Stimulated activated CD4-positive, alpha-beta T cell treated with anti-CD3 and anti-CD28 coated beads, Interleukin-4, amount 100 ng/mL, for 4 hours (primary cell): ENCODE data around the gene RTEL1.

Experiments used
- DNase-seq, 2 experiments: peaks; one replicate each; pipeline ENCODE4 v3.0.0-alpha.2; 2020

Gene RTEL1

GRCh38 chr20:63690003-63690897, 32.1 kb downstream of the RTEL1 start:
- DNase-seq = no peak

- DNase-seq = no peak
Observed at GRCh38 chr20:63690898-63691710, 33.0 kb downstream of the RTEL1 start.

GRCh38 chr20:63691711-63692435, 33.8 kb downstream of the RTEL1 start:
- DNase-seq = no peak

GRCh38 chr20:63692436-63693082, 34.4 kb downstream of the RTEL1 start:
- DNase-seq = no peak

GRCh38 chr20:63693083-63693732, 35.1 kb downstream of the RTEL1 start:
- no peak for DNase-seq

- no peak for DNase-seq
Observed at GRCh38 chr20:63693733-63694583, 35.8 kb downstream of the RTEL1 start.

DNA sequence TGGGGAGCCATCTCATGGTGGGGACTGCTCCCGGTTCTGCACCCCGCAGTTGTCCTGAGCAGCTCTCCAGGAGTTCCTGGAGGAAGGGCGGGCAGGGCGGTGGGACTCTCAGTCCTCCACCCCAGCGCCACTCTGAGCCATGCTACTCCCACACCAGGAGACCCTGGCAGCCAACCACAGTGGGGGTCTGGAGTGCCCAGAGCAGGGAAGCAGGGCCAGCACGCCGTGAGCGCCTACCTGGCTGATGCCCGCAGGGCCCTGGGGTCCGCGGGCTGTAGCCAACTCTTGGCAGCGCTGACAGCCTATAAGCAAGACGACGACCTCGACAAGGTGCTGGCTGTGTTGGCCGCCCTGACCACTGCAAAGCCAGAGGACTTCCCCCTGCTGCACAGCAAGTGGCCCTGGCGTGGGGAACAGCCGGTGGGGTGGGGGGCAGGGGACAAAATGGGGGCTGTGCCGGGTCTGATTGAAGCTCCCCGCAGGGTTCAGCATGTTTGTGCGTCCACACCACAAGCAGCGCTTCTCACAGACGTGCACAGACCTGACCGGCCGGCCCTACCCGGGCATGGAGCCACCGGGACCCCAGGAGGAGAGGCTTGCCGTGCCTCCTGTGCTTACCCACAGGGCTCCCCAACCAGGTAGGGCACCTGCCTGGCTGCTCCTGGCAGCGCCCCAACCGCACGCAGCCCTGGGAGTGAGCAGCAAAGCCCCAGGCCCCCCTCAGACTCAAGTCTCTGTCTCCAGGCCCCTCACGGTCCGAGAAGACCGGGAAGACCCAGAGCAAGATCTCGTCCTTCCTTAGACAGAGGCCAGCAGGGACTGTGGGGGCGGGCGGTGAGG, 36.7 kb downstream of the RTEL1 start:
- no peak for DNase-seq

GRCh38 chr20:63695424-63696305, 37.6 kb downstream of the RTEL1 start:
- no peak for DNase-seq

DNA sequence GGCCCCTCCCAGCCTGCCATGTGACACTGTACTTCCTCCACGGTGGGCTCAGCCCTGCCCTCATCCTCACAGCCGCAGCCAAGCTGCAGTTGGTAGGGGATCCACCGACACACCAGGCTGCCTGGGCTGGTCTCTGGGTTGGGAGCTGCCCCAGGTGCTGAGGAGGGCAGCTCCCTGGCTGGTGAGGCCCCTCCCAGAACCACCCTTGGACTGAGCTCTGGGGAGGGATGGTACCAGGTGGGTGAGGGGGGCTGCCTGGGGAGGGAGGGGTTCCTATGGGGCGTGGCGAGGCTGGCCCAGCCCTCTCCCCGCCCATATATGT, 38.2 kb downstream of the RTEL1 start:
- DNase-seq = no peak

- peak in 1 of 2 experiments; percentile 19 for DNase-seq
Observed at GRCh38 chr20:63696628-63697356, 38.7 kb downstream of the RTEL1 start, which contains the start of gene TNFRSF6B. TSS of gene TNFRSF6B (plus strand) at chr20:63696652. CDS start at chr20:63696768, 116 bp downstream.

DNA sequence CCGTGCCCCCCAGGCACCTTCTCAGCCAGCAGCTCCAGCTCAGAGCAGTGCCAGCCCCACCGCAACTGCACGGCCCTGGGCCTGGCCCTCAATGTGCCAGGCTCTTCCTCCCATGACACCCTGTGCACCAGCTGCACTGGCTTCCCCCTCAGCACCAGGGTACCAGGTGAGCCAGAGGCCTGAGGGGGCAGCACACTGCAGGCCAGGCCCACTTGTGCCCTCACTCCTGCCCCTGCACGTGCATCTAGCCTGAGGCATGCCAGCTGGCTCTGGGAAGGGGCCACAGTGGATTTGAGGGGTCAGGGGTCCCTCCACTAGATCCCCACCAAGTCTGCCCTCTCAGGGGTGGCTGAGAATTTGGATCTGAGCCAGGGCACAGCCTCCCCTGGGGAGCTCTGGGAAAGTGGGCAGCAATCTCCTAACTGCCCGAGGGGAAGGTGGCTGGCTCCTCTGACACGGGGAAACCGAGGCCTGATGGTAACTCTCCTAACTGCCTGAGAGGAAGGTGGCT, 39.3 kb downstream of the RTEL1 start:
- no peak for DNase-seq

DNA sequence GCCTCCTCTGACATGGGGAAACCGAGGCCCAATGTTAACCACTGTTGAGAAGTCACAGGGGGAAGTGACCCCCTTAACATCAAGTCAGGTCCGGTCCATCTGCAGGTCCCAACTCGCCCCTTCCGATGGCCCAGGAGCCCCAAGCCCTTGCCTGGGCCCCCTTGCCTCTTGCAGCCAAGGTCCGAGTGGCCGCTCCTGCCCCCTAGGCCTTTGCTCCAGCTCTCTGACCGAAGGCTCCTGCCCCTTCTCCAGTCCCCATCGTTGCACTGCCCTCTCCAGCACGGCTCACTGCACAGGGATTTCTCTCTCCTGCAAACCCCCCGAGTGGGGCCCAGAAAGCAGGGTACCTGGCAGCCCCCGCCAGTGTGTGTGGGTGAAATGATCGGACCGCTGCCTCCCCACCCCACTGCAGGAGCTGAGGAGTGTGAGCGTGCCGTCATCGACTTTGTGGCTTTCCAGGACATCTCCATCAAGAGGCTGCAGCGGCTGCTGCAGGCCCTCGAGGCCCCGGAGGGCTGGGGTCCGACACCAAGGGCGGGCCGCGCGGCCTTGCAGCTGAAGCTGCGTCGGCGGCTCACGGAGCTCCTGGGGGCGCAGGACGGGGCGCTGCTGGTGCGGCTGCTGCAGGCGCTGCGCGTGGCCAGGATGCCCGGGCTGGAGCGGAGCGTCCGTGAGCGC, 39.9 kb downstream of the RTEL1 start:
- no peak for DNase-seq

DNA sequence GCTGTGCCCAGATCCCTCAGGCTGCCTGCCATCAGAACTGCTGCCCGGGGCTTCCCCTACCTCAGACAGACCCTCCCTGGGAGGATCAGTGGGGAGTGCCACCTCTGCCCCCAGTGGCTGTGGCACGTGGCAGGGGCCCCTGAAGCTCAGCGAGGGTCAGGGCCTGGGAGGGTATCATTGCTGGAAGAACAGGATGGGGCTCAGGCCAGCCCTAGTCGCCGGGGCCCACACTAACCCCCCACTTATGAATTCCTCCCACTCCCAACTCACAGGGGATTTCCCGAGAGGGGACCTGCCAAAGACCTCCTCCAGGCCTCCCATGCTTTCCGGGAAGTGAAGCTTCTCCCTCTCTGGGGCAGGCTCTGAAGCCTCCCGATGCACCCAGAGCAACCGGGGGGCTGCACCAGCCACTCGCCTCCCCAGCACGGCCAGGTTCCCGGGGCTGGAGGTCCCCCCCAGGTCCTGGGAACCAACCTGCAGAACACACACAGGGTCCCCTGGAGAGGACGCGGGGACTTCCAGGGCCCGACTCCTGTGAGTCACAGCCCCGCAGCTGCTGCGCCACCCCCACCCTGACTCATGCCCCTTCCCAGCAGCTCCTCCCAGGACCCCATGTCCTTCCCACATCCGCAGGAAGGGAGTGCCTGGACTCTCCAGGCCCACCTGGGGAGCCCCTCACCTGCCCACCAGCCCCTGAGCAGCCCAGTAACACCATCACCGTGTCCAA, 40.8 kb downstream of the RTEL1 start:
- DNase-seq = peak; percentile 42 to 58

- no peak for DNase-seq
Observed at GRCh38 chr20:63699466-63700198, 41.5 kb downstream of the RTEL1 start.

DNA sequence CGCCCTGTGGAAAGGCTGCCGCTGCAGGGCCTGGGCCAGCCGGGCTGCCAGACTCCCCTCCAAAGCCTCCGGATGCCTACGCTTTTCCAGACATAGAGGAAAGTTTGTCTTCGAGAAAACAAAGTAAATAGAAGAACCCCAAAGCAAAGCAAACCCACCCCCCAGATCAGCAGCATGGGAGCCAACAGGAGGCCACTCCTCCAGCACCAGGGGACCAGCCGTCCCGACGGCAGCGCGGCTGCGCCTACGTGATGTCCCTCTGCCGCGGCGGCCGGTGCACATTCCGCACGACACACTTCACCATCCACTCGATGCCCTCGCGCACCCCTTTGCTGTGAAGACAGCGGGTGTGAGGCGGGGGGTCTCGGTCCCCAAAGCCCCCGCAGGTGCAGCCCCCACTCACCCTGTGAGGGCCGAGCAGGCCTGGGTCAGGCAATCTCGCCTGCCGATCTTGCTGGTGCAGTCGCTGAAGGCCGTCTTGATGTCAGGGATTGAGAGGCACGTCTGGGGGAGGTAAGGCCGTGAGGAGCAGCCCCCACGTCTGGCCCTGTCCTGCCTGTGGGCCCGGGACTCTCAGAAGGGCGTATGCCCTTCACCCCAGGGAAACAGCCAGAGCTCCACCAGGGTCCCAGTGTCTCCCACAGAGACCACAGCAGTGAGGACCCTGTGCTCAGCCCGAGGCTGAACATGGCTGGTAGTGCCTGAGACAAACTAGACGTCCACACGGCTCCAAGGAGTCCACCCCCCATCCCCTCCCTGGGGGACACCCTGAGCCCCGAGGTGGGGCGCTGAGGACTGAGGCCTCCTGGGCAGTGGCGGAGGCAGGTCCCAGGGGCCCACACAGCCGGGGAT, 42.3 kb downstream of the RTEL1 start:
- no peak for DNase-seq
